B cell (primary cell): ENCODE data around the gene NKG7. TPM values are rescaled to one million over a fixed set of nuclear protein-coding genes. Genes with fewer than 3 reads are reported as not detected.

ENCODE experiments used
- ATAC-seq: fragments of 200-7000 bp; cut with Tn5 transposase; one replicate; pipeline ENCODE4 v1.10.0; 2021; ENCODE audit warnings: low read depth, mild to moderate bottlenecking, moderate number of reproducible peaks, moderate library complexity
- CTCF ChIA-PET: fragments of 350-600 bp; sonication (Branson Sonifier 250); formaldehyde crosslinking; loops from one replicate; lab custom pipeline; 2021; ENCODE audit warnings: antibody characterized with exemption, inconsistent platforms; lab: Charles Lee
- POLR2A ChIA-PET: fragments of 350-600 bp; sonication (Branson Sonifier 250); formaldehyde crosslinking; loops from one replicate; lab custom pipeline; 2021; ENCODE audit warnings: antibody characterized with exemption; lab: Charles Lee
- DNase-seq: peaks from one replicate; pipeline ENCODE4 v3.0.0; 2013
- H2AFZ ChIP-seq: 2 replicates; pipeline ENCODE4 v1.6.1; 2012; ENCODE audit warnings: mild to moderate bottlenecking, low read depth, low read length; ENCODE audit not compliant: insufficient read depth, poor library complexity, severe bottlenecking
- H3K27ac ChIP-seq, 2 donors: 1 replicate in 1 of 2; 2 replicates in 1 of 2; pipeline ENCODE4 v1.5.1; 2012 to 2013; ENCODE audit warnings: low read length in 2 of 2, mild to moderate bottlenecking in 2 of 2, moderate library complexity in 1 of 2
- H3K27me3 ChIP-seq, 4 experiments: fragments of 200-600 bp in 1 of 4; sonication (generic) in 1 of 4; replicated peaks in 1 of 4; 1 replicate in 2 of 4; 2 replicates in 2 of 4; pipeline versions ENCODE4 v1.6.1 to v1.7.0; 2013 to 2016; ENCODE audit warnings: low read length in 3 of 4, mild to moderate bottlenecking in 2 of 4, mixed read lengths in 1 of 4, moderate library complexity in 1 of 4; ENCODE audit not compliant: insufficient read depth in 4 of 4, control insufficient read depth in 3 of 4; ENCODE audit errors: control extremely low read depth in 1 of 4
- H3K36me3 ChIP-seq, 2 experiments: replicated peaks in 1 of 2; 1 replicate in 1 of 2; 2 replicates in 1 of 2; pipeline versions ENCODE4 v1.6.1 to v1.7.1; 2013; ENCODE audit warnings: low read length in 1 of 2; ENCODE audit not compliant: insufficient read depth in 2 of 2, control insufficient read depth in 1 of 2; ENCODE audit errors: control extremely low read depth in 1 of 2, extremely low read depth in 1 of 2
- H3K4me1 ChIP-seq, 2 donors: fragments of 200-600 bp in 1 of 2; sonication (generic) in 1 of 2; 1 replicate in 1 of 2; 2 replicates in 1 of 2; pipeline versions ENCODE4 v1.5.1 to v1.6.1; 2013 to 2017; ENCODE audit warnings: low read length in 2 of 2; ENCODE audit not compliant: control insufficient read depth in 2 of 2, insufficient read depth in 2 of 2
- H3K4me2 ChIP-seq: replicated peaks from 2 replicates; pipeline ENCODE3; 2012; ENCODE audit warnings: mild to moderate bottlenecking, low read depth, low read length; ENCODE audit not compliant: poor library complexity, severe bottlenecking
- H3K4me3 ChIP-seq, 5 experiments: fragments of 200-600 bp in 1 of 5; sonication (generic) in 1 of 5; 1 replicate in 3 of 5; 2 replicates in 2 of 5; pipeline versions ENCODE4 v1.5.1 to v1.7.0; 2011 to 2016; ENCODE audit warnings: low read length in 4 of 5, mild to moderate bottlenecking in 4 of 5, low read depth in 2 of 5, control low read depth in 1 of 5, moderate library complexity in 1 of 5; ENCODE audit not compliant: insufficient read depth in 1 of 5; ENCODE audit errors: control extremely low read depth in 1 of 5, extremely low read depth in 1 of 5
- H3K79me2 ChIP-seq: fragments of 200-600 bp; sonication (generic); one replicate; pipeline ENCODE4 v1.6.0; 2016; ENCODE audit warnings: low read length; ENCODE audit not compliant: control insufficient read depth, insufficient read depth
- H3K9ac ChIP-seq: fragments of 200-600 bp; sonication (generic); 2 replicates; pipeline ENCODE4 v1.6.1; 2017; ENCODE audit warnings: mild to moderate bottlenecking, low read length, moderate library complexity
- H3K9me3 ChIP-seq, 3 donors: one replicate each; pipeline versions ENCODE4 v1.6.1 to v1.7.1; 2013; ENCODE audit warnings: low read length in 2 of 3; ENCODE audit not compliant: control insufficient read depth in 2 of 3, insufficient read depth in 1 of 3; ENCODE audit errors: control extremely low read depth in 1 of 3
- H4K20me1 ChIP-seq: 2 replicates; pipeline ENCODE4 v1.6.0; 2012; ENCODE audit warnings: mild to moderate bottlenecking, low read length; ENCODE audit not compliant: insufficient read depth, control insufficient read depth, poor library complexity, severe bottlenecking
- H3K27ac Mint-ChIP-seq: one replicate; pipeline ENCODE4 v1.8.0; 2021; ENCODE audit warnings: mixed read lengths
- H3K27me3 Mint-ChIP-seq: one replicate; pipeline ENCODE4 v1.8.0; 2021; ENCODE audit warnings: mixed read lengths
- H3K4me1 Mint-ChIP-seq: one replicate; pipeline ENCODE4 v1.8.0; 2021; ENCODE audit warnings: mixed read lengths
- H3K4me3 Mint-ChIP-seq: one replicate; pipeline ENCODE4 v1.8.0; 2021; ENCODE audit warnings: mixed read lengths
- H3K9me3 Mint-ChIP-seq: one replicate; pipeline ENCODE4 v1.8.0; 2022; ENCODE audit warnings: mixed read lengths; ENCODE audit not compliant: insufficient read depth
- CTCF ChIP-seq: fragments of 200-600 bp; IDR thresholded peaks from one replicate; pipeline ENCODE4 v1.8.0; 2022; ENCODE audit warnings: antibody characterized with exemption, mild to moderate bottlenecking
- EZH2 ChIP-seq: IDR thresholded peaks from 2 replicates; pipeline ENCODE4 v1.6.1; 2012; ENCODE audit warnings: borderline replicate concordance, low read depth, mild to moderate bottlenecking, moderate library complexity, low read length; ENCODE audit not compliant: insufficient read depth, poor library complexity, severe bottlenecking
- WGBS: methylation state at CpG from one replicate; pipeline ENCODE4 v1.1.5; 2013; ENCODE audit warnings: missing lambda C conversion rate; ENCODE audit not compliant: insufficient coverage; 5-methylcytosine and 5-hydroxymethylcytosine counted together
- intact Hi-C: fragments of 100-400 bp; cut with micrococcal nuclease; formaldehyde crosslinking; loops from one replicate; pipeline ENCODE4 v1.10.0; 2022
- polyA plus RNA-seq: library from polyadenylated mRNA; depleted of rRNA; stranded (reverse); fragments of >200 nt; gene quantifications from 2 replicates; pipeline ENCODE4 v1.2.3, GENCODE V29; 2012
- total RNA-seq, 2 donors: library from RNA; stranded (reverse); fragments of 120-200 nt in 1 of 2; gene quantifications; 1 replicate in 1 of 2; 2 replicates in 1 of 2; pipeline versions ENCODE4 v1.2.3 to v1.2.4, GENCODE V29; 2013 to 2022

NKG7 gene
- total and polyA plus RNA-seq, 2 donors (not counting 1 experiment from before 2014, with no cell fraction given) = 1.9 to 6.6 TPM

GRCh38 chr19:51415187-51415586 is 42.7 kb upstream of the NKG7 start:
- no peak overlapping the region for H3K27ac ChIP-seq
- POLR2A ChIA-PET = interaction anchor here (0.7 kb wide), 1 partner anchor 157 kb away, joined by 3 read pairs; no protein-coding TSS in a partner anchor
- no peak overlapping the region for H3K9ac ChIP-seq
- H2AFZ ChIP-seq = no peak overlapping the region
- Mint-ChIP-seq H3K4me1 (peaks cover 47% of the 10 kb centered on the region), H3K4me3 (no peak overlapping the region), H3K27me3 (no peaks in the 10 kb centered on the region), H3K27ac (no peak overlapping the region), H3K9me3 (no peaks in the 10 kb centered on the region)
- no peaks in the 10 kb centered on the region for H3K27me3 ChIP-seq
- no peak for TF ChIP-seq EZH2
- TF ChIP-seq CTCF = no peak
- peaks cover 4 to 39% of the 10 kb centered on the region in 2 experiments for H3K36me3 ChIP-seq
- H4K20me1 ChIP-seq = no peaks in the 10 kb centered on the region
- no peak for ATAC-seq
- no peak for DNase-seq
- H3K4me2 ChIP-seq = no peak overlapping the region
- CTCF ChIA-PET = interaction anchor here (1.0 kb wide), 1 partner anchor 21 kb away, joined by 3 read pairs; no protein-coding TSS in a partner anchor
- H3K79me2 ChIP-seq = peaks cover 21% of the 10 kb centered on the region
- no peaks in the 10 kb centered on the region for H3K9me3 ChIP-seq
- no peak overlapping the region for H3K4me3 ChIP-seq
- peaks cover 21 to 38% of the 10 kb centered on the region in 2 donors for H3K4me1 ChIP-seq
- intact Hi-C loops = loop anchor here (5.0 to 10.0 kb wide), 2 partner anchors 117 to 140 kb away; partner anchors contain the start of gene SIGLEC6
- 97% methylated on average over 12 of the region's 12 CpGs for whole genome bisulfite sequencing

- intact Hi-C loops = loop anchor here (10.0 kb wide), 1 partner anchor 144 kb away; no protein-coding TSS in a partner anchor
- ChIA-PET POLR2A (no interaction called here), CTCF (interaction anchor here (1.4 kb wide), 1 partner anchor 26 kb away, joined by 4 read pairs; no protein-coding TSS in a partner anchor)
- H3K4me3 ChIP-seq = no peak overlapping the region
- no peak overlapping the region for H3K4me2 ChIP-seq
- H3K36me3 ChIP-seq = peaks cover 4 to 37% of the 10 kb centered on the region in 2 experiments
- Mint-ChIP-seq H3K9me3 (no peaks in the 10 kb centered on the region), H3K4me3 (no peak overlapping the region), H3K27ac (no peak overlapping the region), H3K4me1 (peaks cover 34% of the 10 kb centered on the region), H3K27me3 (no peaks in the 10 kb centered on the region)
- DNase-seq = no peak
- TF ChIP-seq CTCF (no peak), EZH2 (no peak)
- H3K4me1 ChIP-seq = peaks cover 25 to 40% of the 10 kb centered on the region in 2 donors
- H3K27ac ChIP-seq = no peak overlapping the region
- no peak overlapping the region for H2AFZ ChIP-seq
- no peaks in the 10 kb centered on the region for H3K9me3 ChIP-seq
- 98% methylated on average over 4 of the region's 15 CpGs for WGBS
- no peaks in the 10 kb centered on the region for H3K27me3 ChIP-seq
- no peaks in the 10 kb centered on the region for H4K20me1 ChIP-seq
- peaks cover 16% of the 10 kb centered on the region for H3K79me2 ChIP-seq
- ATAC-seq = no peak
- H3K9ac ChIP-seq = no peak overlapping the region
Measured at GRCh38 chr19:51410950-51411748, 38.7 kb upstream of the NKG7 start.
